AG09319 (cell line): ENCODE results near the gene WDR93.

Source experiments
- DNase-seq: peaks from one replicate; pipeline ENCODE4 v3.0.0-alpha.2; 2010; ENCODE audit warnings: low read depth; ENCODE audit errors: extremely low read depth
- TF ChIP-seq, protein P1 (sequence below): IDR thresholded peaks from 2 replicates; pipeline ENCODE4 v1.5.1; 2011; ENCODE audit warnings: low read depth, mild to moderate bottlenecking, inconsistent platforms, low read length, moderate library complexity

WDR93 gene

GRCh38 chr15:89664441-89665350 lies 25.9 kb upstream of the WDR93 start:
- no peak for DNase-seq
- TF ChIP-seq, protein P1, sequence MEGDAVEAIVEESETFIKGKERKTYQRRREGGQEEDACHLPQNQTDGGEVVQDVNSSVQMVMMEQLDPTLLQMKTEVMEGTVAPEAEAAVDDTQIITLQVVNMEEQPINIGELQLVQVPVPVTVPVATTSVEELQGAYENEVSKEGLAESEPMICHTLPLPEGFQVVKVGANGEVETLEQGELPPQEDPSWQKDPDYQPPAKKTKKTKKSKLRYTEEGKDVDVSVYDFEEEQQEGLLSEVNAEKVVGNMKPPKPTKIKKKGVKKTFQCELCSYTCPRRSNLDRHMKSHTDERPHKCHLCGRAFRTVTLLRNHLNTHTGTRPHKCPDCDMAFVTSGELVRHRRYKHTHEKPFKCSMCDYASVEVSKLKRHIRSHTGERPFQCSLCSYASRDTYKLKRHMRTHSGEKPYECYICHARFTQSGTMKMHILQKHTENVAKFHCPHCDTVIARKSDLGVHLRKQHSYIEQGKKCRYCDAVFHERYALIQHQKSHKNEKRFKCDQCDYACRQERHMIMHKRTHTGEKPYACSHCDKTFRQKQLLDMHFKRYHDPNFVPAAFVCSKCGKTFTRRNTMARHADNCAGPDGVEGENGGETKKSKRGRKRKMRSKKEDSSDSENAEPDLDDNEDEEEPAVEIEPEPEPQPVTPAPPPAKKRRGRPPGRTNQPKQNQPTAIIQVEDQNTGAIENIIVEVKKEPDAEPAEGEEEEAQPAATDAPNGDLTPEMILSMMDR = no peak

GRCh38 chr15:89665449-89666181 lies 25.0 kb upstream of the WDR93 start:
- no peak for DNase-seq
- TF ChIP-seq, protein P1 = no peak

DNA sequence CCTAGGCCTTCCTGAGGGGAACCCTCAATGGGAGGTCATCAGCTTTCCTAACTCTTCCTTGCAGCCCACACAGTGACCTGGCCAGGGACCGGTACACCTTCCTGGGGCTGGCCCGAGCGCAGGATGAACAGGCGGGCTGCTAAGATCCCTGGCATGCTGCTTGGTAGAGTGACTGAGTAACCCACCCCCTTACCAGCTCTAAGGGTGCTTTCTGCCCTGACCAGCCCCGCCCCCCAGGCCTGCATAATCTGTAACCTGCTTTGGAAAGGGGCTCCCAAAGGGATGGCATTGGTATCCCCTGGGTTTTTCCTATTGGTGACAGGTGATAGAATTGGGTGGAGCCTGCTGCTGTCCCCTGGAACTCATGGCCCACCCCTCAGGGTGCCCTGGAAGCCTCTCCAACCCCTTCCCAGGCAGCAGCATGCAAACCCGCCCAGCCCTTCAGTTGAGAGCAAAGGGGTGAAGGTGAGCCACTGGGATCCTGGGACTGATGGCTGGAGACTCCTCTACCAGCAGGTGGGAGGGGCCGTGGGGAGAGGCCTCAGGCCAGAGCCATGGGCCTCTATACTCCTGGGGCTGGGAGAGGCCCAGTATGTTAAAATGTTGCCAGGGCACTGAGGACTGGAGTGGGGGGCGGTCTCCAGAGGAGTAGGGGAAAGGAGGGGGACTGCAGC lies 24.3 kb upstream of the WDR93 start:
- TF ChIP-seq, protein P1 = no peak
- DNase-seq = no peak

- TF ChIP-seq, protein P1 = no peak
- DNase-seq = no peak
Observed at GRCh38 chr15:89666858-89667705, 23.5 kb upstream of the WDR93 start.

- DNase-seq = no peak
- TF ChIP-seq, protein P1 = no peak
Observed at GRCh38 chr15:89667706-89667960, 23.0 kb upstream of the WDR93 start.

GRCh38 chr15:89668171-89668570 lies 22.4 kb upstream of the WDR93 start:
- DNase-seq = no peak
- TF ChIP-seq, protein P1 = no peak
